GM19395 (cell line): Measurements from ENCODE around the gene CDKL4.
"Not testable (repeated sequence)": the region's sequence is repeated elsewhere in the genome, so short reads cannot be mapped to it uniquely, and the experiment has no call there.

Experiments used
- ATAC-seq: cut with Tn5 transposase; IDR thresholded peaks from one replicate; pipeline ENCODE4 v1.9.1; 2021; ENCODE audit warnings: mild to moderate bottlenecking, moderate library complexity; ENCODE audit not compliant: unreplicated experiment

CDKL4 gene

GRCh38 chr2:39179974-39180960 is 63.5 kb downstream of the CDKL4 start:
- no peak for ATAC-seq

GRCh38 chr2:39178756-39179155 is 65.0 kb downstream of the CDKL4 start:
- ATAC-seq, result no peak

- ATAC-seq, result no peak
Observed at GRCh38 chr2:39176997-39177396, 66.8 kb downstream of the CDKL4 start.

GRCh38 chr2:39175026-39175812 is 68.6 kb downstream of the CDKL4 start:
- no peak for ATAC-seq

- ATAC-seq, result no peak
Observed at GRCh38 chr2:39174022-39174421, 69.7 kb downstream of the CDKL4 start.

GRCh38 chr2:39172047-39172706 is 71.6 kb downstream of the CDKL4 start:
- ATAC-seq, result not testable (repeated sequence)

- ATAC-seq, result no peak
Observed at GRCh38 chr2:39171621-39172020, 72.1 kb downstream of the CDKL4 start.

- no peak for ATAC-seq
Observed at GRCh38 chr2:39164089-39164488, 79.7 kb downstream of the CDKL4 start.

GRCh38 chr2:39160982-39161381 is 82.8 kb downstream of the CDKL4 start:
- no peak for ATAC-seq

GRCh38 chr2:39159283-39159682 is 84.5 kb downstream of the CDKL4 start:
- ATAC-seq, result no peak

GRCh38 chr2:39158351-39158750 is 85.4 kb downstream of the CDKL4 start:
- no peak for ATAC-seq

- ATAC-seq, result no peak
Observed at GRCh38 chr2:39156846-39157245, 86.9 kb downstream of the CDKL4 start.

GRCh38 chr2:39156107-39156506 is 87.7 kb downstream of the CDKL4 start:
- no peak for ATAC-seq

GRCh38 chr2:39155573-39155972 is 88.2 kb downstream of the CDKL4 start:
- ATAC-seq, result not testable (repeated sequence)

- no peak for ATAC-seq
Observed at GRCh38 chr2:39154944-39155343, 88.8 kb downstream of the CDKL4 start.

GRCh38 chr2:39153312-39153711 is 90.5 kb downstream of the CDKL4 start:
- ATAC-seq, result no peak

- no peak for ATAC-seq
Observed at GRCh38 chr2:39152504-39152903, 91.3 kb downstream of the CDKL4 start.

GRCh38 chr2:39150890-39151497 is 92.8 kb downstream of the CDKL4 start:
- ATAC-seq, result no peak

- no peak for ATAC-seq
Observed at GRCh38 chr2:39150102-39150562, 93.6 kb downstream of the CDKL4 start.

GRCh38 chr2:39146630-39147029 is 97.1 kb downstream of the CDKL4 start:
- no peak for ATAC-seq
